Measurements from ENCODE around the gene ZNF511.

Gene ZNF511

GRCh38 chr10:133275684-133276092 lies 33.0 kb upstream of the ZNF511 start:
- TF ChIP-seq ZFX (IDR thresholded peaks at IDR 0.05) = no peak
- H3K27ac ChIP-seq = no peak overlapping the region

DNA sequence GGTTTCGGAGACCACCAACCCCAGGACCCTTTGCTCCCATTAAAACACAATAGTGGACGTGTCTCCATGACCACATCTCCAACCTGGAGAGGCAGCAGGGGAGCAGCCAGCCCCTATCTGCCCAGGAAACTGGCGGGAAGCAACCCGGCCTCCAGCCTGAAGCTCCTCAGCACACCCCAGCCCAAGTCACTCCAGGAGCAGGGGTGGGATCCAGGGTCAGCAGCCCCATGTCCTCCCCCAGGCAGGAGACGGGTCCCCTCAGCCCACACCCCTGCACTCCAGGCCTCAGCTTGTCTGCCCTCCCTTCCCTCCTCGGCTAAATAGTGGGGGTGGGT lies 32.6 kb upstream of the ZNF511 start:
- no peak for TF ChIP-seq ZFX (IDR thresholded peaks at IDR 0.05)
- no peak for TF ChIP-seq CTCF (conservative IDR thresholded peaks at IDR 0.05)
- H3K27ac ChIP-seq = no peak overlapping the region

DNA sequence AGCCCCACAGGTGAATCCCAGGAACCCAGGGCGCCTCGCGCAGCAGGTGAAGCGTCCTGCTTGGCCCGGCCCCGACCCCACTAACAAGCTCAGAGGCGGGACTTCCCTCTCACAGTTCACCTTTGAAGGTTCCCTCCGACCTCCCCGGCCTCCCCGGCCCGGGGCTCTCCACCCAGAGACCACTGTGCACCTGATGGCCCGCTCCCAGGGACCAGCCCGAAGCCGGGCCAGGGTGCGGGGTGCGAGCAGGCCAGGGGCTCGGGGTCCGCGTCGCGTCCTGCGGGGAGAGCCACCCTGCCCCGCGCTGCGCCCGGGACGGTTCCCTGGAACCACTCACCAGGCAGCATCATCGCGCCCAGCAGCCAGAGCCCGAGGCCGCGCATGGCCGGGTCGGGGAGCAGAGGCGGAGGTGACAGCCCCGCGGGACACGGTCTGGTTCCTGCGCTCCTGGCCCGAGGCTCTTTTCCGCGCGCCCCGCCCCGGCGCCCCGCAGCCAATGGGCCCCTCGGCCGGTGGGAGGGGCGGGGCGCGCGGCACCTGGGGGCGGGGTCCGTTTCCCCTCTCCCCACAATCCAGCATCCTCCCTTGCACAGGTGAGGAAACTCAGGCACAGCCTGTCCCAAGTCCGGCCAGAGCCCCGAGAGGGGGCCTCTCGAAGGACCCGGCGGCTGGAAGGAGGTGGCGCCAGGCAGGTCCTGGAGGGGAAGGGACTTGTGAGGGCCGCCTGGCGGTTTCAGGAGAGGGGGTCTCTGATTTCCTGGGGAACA lies 32.1 kb upstream of the ZNF511 start, which contains the start of gene ADAM8:
ADAM8 (minus strand) TSS at position 434 of the 767 bp plus-strand sequence; CDS start at position 383, 51 bp downstream.
- no peak for TF ChIP-seq CTCF (conservative IDR thresholded peaks at IDR 0.05)
- TF ChIP-seq ZFX (IDR thresholded peaks at IDR 0.05) = no peak
- no peak within 1 kb of the TSS; the same call in 1 of the 2 replicates for H3K27ac ChIP-seq

DNA sequence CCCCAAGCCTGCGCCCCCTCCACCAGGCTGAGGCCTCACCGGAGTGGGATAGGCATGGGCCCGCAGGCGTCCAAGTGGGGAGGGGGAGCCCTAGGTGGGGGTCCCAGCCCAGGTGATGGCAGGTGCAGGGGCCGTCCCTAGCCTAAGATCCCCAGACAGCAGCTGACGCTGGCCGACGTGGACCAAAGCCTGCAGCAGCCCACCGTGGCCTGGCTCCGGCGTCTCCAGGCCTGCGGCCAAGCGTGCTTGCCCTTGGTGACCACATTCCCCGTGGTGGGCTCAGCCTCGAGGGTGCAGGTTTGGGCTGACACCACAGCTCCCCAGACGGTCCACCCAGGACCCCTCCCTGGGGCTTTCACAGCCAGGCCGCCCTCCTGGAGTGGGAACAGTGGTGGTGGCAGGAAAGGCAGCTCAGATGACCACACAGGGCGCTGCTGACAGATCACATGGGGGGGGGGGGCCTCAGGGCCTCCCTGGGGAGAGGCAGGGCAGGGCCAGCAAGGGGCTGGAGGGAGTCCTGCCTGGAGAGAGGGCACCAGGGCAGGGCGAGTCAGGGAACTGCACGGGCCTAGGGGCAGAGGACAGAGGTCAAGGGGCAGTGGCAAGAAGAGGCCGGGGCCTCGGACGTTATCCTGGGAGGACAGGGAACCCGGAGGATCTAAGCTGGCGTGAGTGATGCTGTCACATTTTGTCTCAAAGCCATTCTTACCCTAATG lies 31.3 kb upstream of the ZNF511 start:
- TF ChIP-seq CTCF (conservative IDR thresholded peaks at IDR 0.05) (no peak), ZFX (IDR thresholded peaks at IDR 0.05) (no peak)
- peak overlapping the region; percentile 9; the same call in 1 of the 2 replicates for H3K27ac ChIP-seq

DNA sequence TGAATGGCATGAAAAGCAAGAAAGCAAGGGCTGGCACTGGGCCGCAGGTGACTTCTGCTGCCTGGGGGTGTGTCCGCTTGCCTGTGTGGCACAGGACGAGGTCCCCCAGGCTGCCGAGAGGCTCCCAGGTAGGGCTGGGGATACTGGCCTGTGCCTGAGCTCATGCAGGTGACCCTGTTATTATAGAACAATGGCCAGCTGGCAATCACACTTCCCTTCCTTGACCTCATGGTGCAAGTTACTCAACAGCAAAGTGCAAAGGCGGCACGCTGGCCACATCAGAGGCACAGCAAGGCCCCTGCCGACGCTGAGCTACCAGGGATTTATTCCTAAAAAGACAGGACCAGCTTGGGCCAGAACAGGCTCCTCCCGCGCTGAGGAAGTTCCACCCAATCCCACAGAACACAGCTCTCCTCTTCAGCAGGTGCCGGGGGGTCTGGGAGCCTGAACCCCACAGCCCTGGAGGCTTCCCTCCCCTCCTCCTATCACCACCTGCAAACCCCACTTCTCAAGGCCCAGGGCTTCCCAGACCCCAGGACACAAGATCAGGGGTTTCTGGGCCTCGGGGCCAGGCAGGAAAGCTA lies 30.6 kb upstream of the ZNF511 start:
- H3K27ac ChIP-seq = peak overlapping the region; percentile 9
- TF ChIP-seq ZFX (IDR thresholded peaks at IDR 0.05) (no peak), CTCF (conservative IDR thresholded peaks at IDR 0.05) (no peak)

DNA sequence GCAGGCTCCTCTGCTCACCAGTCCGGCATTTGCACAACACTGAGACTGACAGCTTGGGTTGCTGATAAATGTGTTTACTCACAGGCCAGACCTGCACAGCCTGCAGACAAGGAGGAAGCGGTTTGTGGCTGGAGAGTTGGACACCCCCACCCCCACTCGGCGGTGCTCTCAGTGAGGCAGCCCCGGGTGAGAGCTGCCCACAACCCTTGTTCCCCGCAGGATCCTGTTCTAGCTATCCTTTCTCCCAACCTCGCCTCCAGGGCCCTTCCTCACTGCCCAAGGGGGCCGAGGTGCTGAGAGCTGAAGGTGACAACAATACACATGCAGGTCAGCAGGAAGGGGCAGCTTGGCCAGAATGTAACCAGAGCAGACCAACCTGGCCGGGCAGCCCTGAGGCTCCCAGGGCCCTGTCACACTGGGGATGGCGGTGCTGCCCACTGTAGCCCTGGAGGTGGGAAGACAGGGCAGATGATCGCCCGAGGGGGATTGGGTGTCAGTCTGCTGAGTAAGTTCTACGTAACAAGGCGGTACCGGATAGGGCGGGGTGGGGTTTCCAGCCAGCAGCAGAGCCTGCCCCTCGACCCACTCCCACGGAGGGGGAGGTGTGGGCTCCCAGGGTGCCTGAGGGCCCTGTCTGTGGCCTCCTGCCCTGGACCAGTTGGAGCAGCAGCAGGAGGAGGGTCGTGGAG lies 30.0 kb upstream of the ZNF511 start:
- no peak for TF ChIP-seq CTCF (conservative IDR thresholded peaks at IDR 0.05)
- no peak for TF ChIP-seq ZFX (IDR thresholded peaks at IDR 0.05)
- H3K27ac ChIP-seq = peak overlapping the region; percentile 9

DNA sequence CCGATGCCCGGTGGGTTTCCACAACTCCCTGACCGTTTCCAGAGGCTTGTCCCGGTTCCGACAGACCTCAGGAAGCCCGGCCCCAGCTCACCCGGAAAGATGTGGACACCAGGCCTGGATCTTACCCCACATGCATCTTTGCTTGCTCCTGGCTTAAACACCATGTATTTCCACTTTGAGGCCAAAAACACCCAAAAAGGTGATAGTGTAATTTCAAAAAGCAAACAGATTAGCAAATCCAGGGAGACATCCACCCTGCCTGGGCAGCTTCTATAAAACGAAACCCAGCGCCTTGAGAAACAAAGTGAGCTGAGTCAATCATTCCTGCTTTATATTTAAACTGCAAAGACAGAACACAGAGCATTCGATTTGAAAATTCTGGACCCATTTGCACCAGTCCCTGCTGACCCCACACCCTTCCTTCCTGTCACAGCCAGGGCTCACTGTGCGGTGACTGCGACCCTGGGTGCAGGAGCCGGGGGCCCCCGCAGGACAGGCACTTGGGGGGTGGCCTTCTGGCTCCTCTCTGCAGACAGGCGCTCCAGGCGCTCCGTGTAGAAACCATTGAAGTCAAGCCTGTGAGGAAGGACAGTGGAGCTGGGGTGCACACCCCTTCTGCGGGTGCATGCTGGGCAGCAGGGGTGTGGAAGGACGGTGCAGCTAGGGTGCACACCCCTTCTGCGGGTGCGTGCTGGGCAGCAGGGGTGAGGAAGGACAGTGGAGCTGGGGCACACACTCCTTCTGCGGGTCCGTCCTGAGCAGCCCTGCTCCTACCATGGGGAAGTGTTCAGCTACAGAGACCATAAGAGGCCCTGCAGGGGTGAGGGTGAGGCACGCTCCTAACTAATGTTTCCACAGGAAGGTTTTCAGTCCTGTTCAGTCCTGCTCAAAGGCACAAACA lies 29.1 kb upstream of the ZNF511 start:
- TF ChIP-seq ZFX (IDR thresholded peaks at IDR 0.05) (no peak), CTCF (conservative IDR thresholded peaks at IDR 0.05) (no peak)
- no peak overlapping the region; the same call in 1 of the 2 replicates for H3K27ac ChIP-seq
